Prostate gland (tissue), 2 donors: ENCODE data around the gene MARCHF3.

Experiments used
- POLR2A ChIP-seq: fragments of 450-650 bp; IDR thresholded peaks from one replicate; pipeline ENCODE4 v1.6.1; 2016; ENCODE audit warnings: antibody characterized with exemption, mild to moderate bottlenecking
- TF ChIP-seq, protein P1 (sequence below), 4 experiments: fragments of 200-600 bp in 2 of 4; fragments of 450-650 bp in 2 of 4; sonication (generic) in 2 of 4; IDR thresholded peaks; 1 replicate in 3 of 4; 2 replicates in 1 of 4; pipeline ENCODE4 v1.5.1; 2016 to 2019; ENCODE audit warnings: antibody characterized with exemption in 4 of 4, mild to moderate bottlenecking in 2 of 4, moderate library complexity in 2 of 4

DNA sequence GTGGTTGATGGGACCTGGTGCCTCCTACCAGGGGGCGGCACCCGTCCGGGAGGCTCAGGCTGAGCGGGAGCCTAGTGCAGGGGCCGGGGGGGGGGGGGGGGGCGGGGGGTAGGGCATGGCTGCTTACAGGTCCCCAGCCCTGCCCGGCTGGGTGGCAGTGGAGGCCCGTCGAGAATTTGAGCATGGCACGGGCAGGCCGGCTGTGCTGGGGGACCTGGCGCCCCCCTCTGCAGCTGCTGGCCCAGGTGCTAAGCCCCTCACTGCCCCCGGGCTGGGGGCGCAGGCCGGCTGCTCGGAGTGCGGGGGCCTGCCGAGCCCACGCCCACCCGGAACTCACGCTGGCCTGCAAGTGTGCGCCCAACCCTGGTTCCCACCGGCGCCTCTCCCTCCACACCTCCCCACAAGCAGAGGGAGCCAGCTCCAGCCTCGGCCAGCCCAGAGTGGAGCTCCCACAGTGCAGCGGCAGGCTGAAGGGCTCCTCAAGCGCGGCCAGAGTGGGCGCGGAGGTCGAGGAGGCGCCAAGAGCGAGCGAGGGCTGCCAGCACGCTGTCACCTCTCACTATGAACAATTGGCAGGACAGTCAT is 175.7 kb downstream of the MARCHF3 start:
- TF ChIP-seq, protein P1, sequence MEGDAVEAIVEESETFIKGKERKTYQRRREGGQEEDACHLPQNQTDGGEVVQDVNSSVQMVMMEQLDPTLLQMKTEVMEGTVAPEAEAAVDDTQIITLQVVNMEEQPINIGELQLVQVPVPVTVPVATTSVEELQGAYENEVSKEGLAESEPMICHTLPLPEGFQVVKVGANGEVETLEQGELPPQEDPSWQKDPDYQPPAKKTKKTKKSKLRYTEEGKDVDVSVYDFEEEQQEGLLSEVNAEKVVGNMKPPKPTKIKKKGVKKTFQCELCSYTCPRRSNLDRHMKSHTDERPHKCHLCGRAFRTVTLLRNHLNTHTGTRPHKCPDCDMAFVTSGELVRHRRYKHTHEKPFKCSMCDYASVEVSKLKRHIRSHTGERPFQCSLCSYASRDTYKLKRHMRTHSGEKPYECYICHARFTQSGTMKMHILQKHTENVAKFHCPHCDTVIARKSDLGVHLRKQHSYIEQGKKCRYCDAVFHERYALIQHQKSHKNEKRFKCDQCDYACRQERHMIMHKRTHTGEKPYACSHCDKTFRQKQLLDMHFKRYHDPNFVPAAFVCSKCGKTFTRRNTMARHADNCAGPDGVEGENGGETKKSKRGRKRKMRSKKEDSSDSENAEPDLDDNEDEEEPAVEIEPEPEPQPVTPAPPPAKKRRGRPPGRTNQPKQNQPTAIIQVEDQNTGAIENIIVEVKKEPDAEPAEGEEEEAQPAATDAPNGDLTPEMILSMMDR (IDR thresholded peaks at IDR 0.05), result no peak
- no peak for TF ChIP-seq POLR2A
